HepG2 (cell line): ENCODE results near the gene PANK3. TPM values are rescaled to one million over a fixed set of nuclear protein-coding genes. Genes with fewer than 3 reads are reported as not detected.

Experiments used
- ATAC-seq: fragments of 200-7000 bp; cut with Tn5 transposase; 3 replicates; pipeline ENCODE4 v1.9.1; 2020; ENCODE audit warnings: mild to moderate bottlenecking, moderate library complexity
- BruUV-seq: library from RNA; stranded (reverse); fragments of 400-500 nt; replicated peaks from 2 replicates; lab custom pipeline; 2021; lab: Mats Ljungman, UMichigan
- CTCF ChIA-PET: fragments of 300-600 bp; formaldehyde crosslinking; extraction: SDS; loops from one replicate; lab custom pipeline; 2021; ENCODE audit warnings: low total read pairs, inconsistent platforms, low intra/inter-chr PET ratio; lab: Yijun Ruan, JAX
- POLR2A ChIA-PET: fragments of 350-600 bp; sonication (Branson Sonifier 250); formaldehyde crosslinking; loops from one replicate; lab custom pipeline; 2020; ENCODE audit warnings: antibody characterized with exemption, inconsistent platforms; lab: Yijun Ruan, JAX
- DNase-seq: peaks from one replicate; pipeline ENCODE4 v3.0.0-alpha.2; 2015; ENCODE audit warnings: low spot score
- FAIRE-seq: peaks from 3 replicates; lab custom pipeline; 2011; peaks lifted over from hg19 to GRCh38; lab: Jason Lieb, UNC
- H2AFZ ChIP-seq: one replicate; pipeline ENCODE4 v1.6.1; 2011; ENCODE audit warnings: low read length, inconsistent platforms
- H3K27ac ChIP-seq: fragments of 300-600 bp; 3 replicates; pipeline ENCODE4 v1.8.0; 2011; ENCODE audit warnings: mixed run types, mild to moderate bottlenecking, mixed read lengths, low read length, inconsistent platforms; ENCODE audit not compliant: insufficient read depth; ENCODE audit errors: extremely low read length
- H3K27me3 ChIP-seq, 2 experiments: fragments of 200-600 bp in 1 of 2; 2 replicates in 1 of 2; 3 replicates in 1 of 2; pipeline versions ENCODE4 v1.6.0 to v1.8.0; 2011; ENCODE audit warnings: low read length in 2 of 2, mild to moderate bottlenecking in 2 of 2, moderate library complexity in 2 of 2, inconsistent platforms in 1 of 2; ENCODE audit not compliant: insufficient read depth in 2 of 2, control insufficient read depth in 1 of 2
- H3K36me3 ChIP-seq, 2 experiments: fragments of 200-600 bp in 1 of 2; replicated peaks in 1 of 2; 2 replicates in 1 of 2; 3 replicates in 1 of 2; pipeline versions ENCODE4 v1.5.1 to v1.8.0; 2011; ENCODE audit warnings: low read length in 2 of 2, inconsistent platforms in 1 of 2; ENCODE audit not compliant: insufficient read depth in 2 of 2, control insufficient read depth in 1 of 2
- H3K4me1 ChIP-seq: 2 replicates; pipeline ENCODE4 v1.5.1; 2012; ENCODE audit warnings: low read length, inconsistent platforms; ENCODE audit not compliant: insufficient read depth
- H3K4me2 ChIP-seq: 2 replicates; pipeline ENCODE4 v1.6.0; 2011; ENCODE audit warnings: low read depth, low read length, inconsistent platforms
- H3K4me3 ChIP-seq, 3 experiments: fragments of 200-600 bp in 1 of 3; sonication (generic), shearing (Covaris generic) in 1 of 3; replicated peaks in 1 of 3; 2 replicates each; pipeline ENCODE4 v1.5.1; 2011 to 2016; ENCODE audit warnings: low read length in 3 of 3, inconsistent platforms in 2 of 3, low read depth in 2 of 3, mild to moderate bottlenecking in 2 of 3, control low read depth in 1 of 3, mixed read lengths in 1 of 3; ENCODE audit not compliant: insufficient read depth in 1 of 3
- H3K79me2 ChIP-seq: one replicate; pipeline ENCODE4 v1.6.1; 2011; ENCODE audit warnings: low read length, inconsistent platforms; ENCODE audit not compliant: insufficient read depth
- H3K9ac ChIP-seq: 2 replicates; pipeline ENCODE4 v1.6.0; 2011; ENCODE audit warnings: mild to moderate bottlenecking, low read depth, low read length, inconsistent platforms; ENCODE audit not compliant: insufficient read depth
- H3K9me3 ChIP-seq: 2 replicates; pipeline ENCODE4 v1.5.1; 2012; ENCODE audit warnings: mild to moderate bottlenecking, low read length
- H4K20me1 ChIP-seq: 2 replicates; pipeline ENCODE4 v1.6.0; 2011; ENCODE audit warnings: inconsistent platforms, mild to moderate bottlenecking, low read length, moderate library complexity; ENCODE audit not compliant: insufficient read depth
- ATF6 ChIP-seq: sonication (generic); formaldehyde crosslinking; conservative IDR thresholded peaks from 2 replicates; pipeline ENCODE4 v1.4.0; 2020; ENCODE audit warnings: missing genetic modification reagents
- DR1 ChIP-seq: sonication (generic); formaldehyde crosslinking; IDR thresholded peaks from 2 replicates; pipeline ENCODE4 v1.8.0; 2021; ENCODE audit warnings: mild to moderate bottlenecking, missing genetic modification reagents, inconsistent platforms
- ETV6 ChIP-seq: sonication (generic); formaldehyde crosslinking; conservative IDR thresholded peaks from 2 replicates; pipeline ENCODE4 v1.4.0; 2020; ENCODE audit warnings: missing genetic modification reagents
- KAT2B ChIP-seq: fragments of 150-350 bp; IDR thresholded peaks from 2 replicates; pipeline ENCODE4 v1.6.1; 2014; ENCODE audit warnings: low read depth, low read length, borderline replicate concordance
- KAT7 ChIP-seq: IDR thresholded peaks from 2 replicates; pipeline ENCODE4 v1.6.1; 2018; ENCODE audit warnings: borderline replicate concordance, missing compliant biosample characterization
- KLF9 ChIP-seq: IDR thresholded peaks from 2 replicates; pipeline ENCODE4 v1.6.1; 2016; ENCODE audit warnings: low read depth
- MAX ChIP-seq: IDR thresholded peaks from 2 replicates; pipeline ENCODE4 v1.6.1; 2012; ENCODE audit warnings: inconsistent platforms
- MIXL1 ChIP-seq: IDR thresholded peaks from 2 replicates; pipeline ENCODE4 v1.6.1; 2016
- THAP9 ChIP-seq: sonication (generic); formaldehyde crosslinking; IDR thresholded peaks from 2 replicates; pipeline ENCODE4; 2020; ENCODE audit warnings: missing genetic modification reagents, mild to moderate bottlenecking, borderline replicate concordance
- WIZ ChIP-seq: sonication (generic); formaldehyde crosslinking; IDR thresholded peaks from 2 replicates; pipeline ENCODE4 v1.5.1; 2020; ENCODE audit warnings: mild to moderate bottlenecking, missing genetic modification reagents
- ZMYM3 ChIP-seq: sonication (generic); formaldehyde crosslinking; IDR thresholded peaks from 2 replicates; pipeline ENCODE4 v1.5.1; 2020; ENCODE audit warnings: mild to moderate bottlenecking, missing genetic modification reagents
- WGBS: methylation state at CpG from one replicate; pipeline ENCODE4 v1.1.6; 2017; ENCODE audit warnings: low lambda C conversion rate; 5-methylcytosine and 5-hydroxymethylcytosine counted together
- in situ Hi-C: cut with HindIII; loops from 2 replicates; pipeline ENCODE4 v1.10.0; 2017; ENCODE audit warnings: low pct_unique_long_range_greater_than_20kb; ENCODE audit not compliant: extremely low pct_ligation_motif_present
- intact Hi-C: fragments of 100-400 bp; cut with micrococcal nuclease; formaldehyde crosslinking; loops from one replicate; pipeline ENCODE4 v1.10.0; 2022; ENCODE audit not compliant: unreplicated experiment
- polyA plus RNA-seq, 8 experiments: library from polyadenylated mRNA; depleted of rRNA in 3 of 8; stranded (reverse) in 7 of 8; unstranded in 1 of 8; fragments of >200 nt; fragmentation: Illumina TruSeq in 4 of 8; extraction: Trizol in 4 of 8; gene quantifications; 2 replicates each; pipeline versions ENCODE4 v1.2.1 to v1.2.3, GENCODE V29; 2011 to 2016; ENCODE audit warnings: low read depth in 4 of 8, missing spikeins in 1 of 8, mixed read lengths in 1 of 8; ENCODE audit not compliant: insufficient read depth in 1 of 8
- total RNA-seq, 5 experiments: library from RNA; depleted of rRNA; stranded (reverse); fragments of >200 nt; fragmentation: Illumina TruSeq; extraction: Trizol; gene quantifications; 2 replicates each; pipeline ENCODE4 v1.2.3, GENCODE V29; 2016; ENCODE audit warnings: low read depth in 1 of 5

PANK3 gene
- total and polyA plus RNA-seq, 2 of the 13 experiments (the other 11 are each of a cell fraction or from before 2014, with no cell fraction given): 26.9 to 69.5 TPM

GRCh38 chr5:168607946-168608345, 28.8 kb upstream of the PANK3 start (continued):
- no peak for TF ChIP-seq ETV6 (CRISPR knock-in tag)
- no peak for TF ChIP-seq ATF6 (CRISPR knock-in tag)
- TF ChIP-seq KAT2B: no peak
- TF ChIP-seq MIXL1 (CRISPR knock-in tag): no peak
- TF ChIP-seq ZMYM3: no peak
- TF ChIP-seq DR1 (CRISPR knock-in tag): no peak
- TF ChIP-seq KAT7 (CRISPR knock-in tag): no peak

- FAIRE-seq: no peak
- no TSS peak for BruUV-seq
- TF ChIP-seq WIZ (CRISPR knock-in tag) (no peak), MAX (no peak), KLF9 (CRISPR knock-in tag) (no peak), THAP9 (CRISPR knock-in tag) (no peak)
Measured at GRCh38 chr5:168606562-168606961, 27.4 kb upstream of the PANK3 start.

More at GRCh38 chr5:168606562-168606961, 27.4 kb upstream of the PANK3 start:
- no peak overlapping the region for H2AFZ ChIP-seq
- in situ Hi-C loops: no loop called here
- no peak overlapping the region for H3K4me2 ChIP-seq
- no peaks in the 10 kb centered on the region for H4K20me1 ChIP-seq
- H3K27me3 ChIP-seq: no peaks in the 10 kb centered on the region
- ATAC-seq: no peak
- H3K9me3 ChIP-seq: no peaks in the 10 kb centered on the region
- no peak overlapping the region for H3K4me3 ChIP-seq
- no peak for DNase-seq
- 64% methylated on average over 2 of the region's 2 CpGs for WGBS
- H3K79me2 ChIP-seq: no peaks in the 10 kb centered on the region
- H3K4me1 ChIP-seq: peaks cover 22% of the 10 kb centered on the region
- H3K27ac ChIP-seq: no peak overlapping the region
- ChIA-PET POLR2A (no interaction called here), CTCF (no interaction called here)
- intact Hi-C loops: no loop called here
- no peak overlapping the region for H3K9ac ChIP-seq
- no peaks in the 10 kb centered on the region for H3K36me3 ChIP-seq
